Vagina (tissue), 2 donors: Measurements from ENCODE around the gene PDLIM3. TPM values are rescaled to one million over a fixed set of nuclear protein-coding genes. Genes with fewer than 3 reads are reported as not detected.

Experiments
- DNase-seq, 2 donors: peaks; one replicate each; pipeline ENCODE4 v3.0.0-alpha.2; 2017; ENCODE audit errors: extremely low spot score in 2 of 2
- H3K27ac ChIP-seq: fragments of 200-600 bp; sonication (generic); one replicate; pipeline ENCODE4 v1.5.1; 2019
- H3K27me3 ChIP-seq: fragments of 200-600 bp; sonication (generic); one replicate; pipeline ENCODE4 v1.5.1; 2019
- H3K36me3 ChIP-seq, 2 donors: fragments of 200-600 bp; sonication (generic); one replicate each; pipeline ENCODE4 v1.5.1; 2017 to 2019
- H3K4me1 ChIP-seq: fragments of 200-600 bp; sonication (generic); one replicate; pipeline ENCODE4 v1.5.1; 2019
- H3K4me3 ChIP-seq, 2 donors: fragments of 200-600 bp; sonication (generic); 1 replicate in 1 of 2; 2 replicates in 1 of 2; pipeline ENCODE4 v1.5.1; 2016 to 2019
- H3K9me3 ChIP-seq: fragments of 200-600 bp; sonication (generic); one replicate; pipeline ENCODE4 v1.5.1; 2019
- CTCF ChIP-seq, 3 experiments: fragments of 450-650 bp in 2 of 3; fragments of 200-600 bp in 1 of 3; sonication (generic) in 1 of 3; IDR thresholded peaks; one replicate each; pipeline ENCODE4 v1.5.1; 2017 to 2019; ENCODE audit warnings: antibody characterized with exemption in 3 of 3, mild to moderate bottlenecking in 2 of 3, moderate library complexity in 2 of 3
- POLR2A ChIP-seq, 2 donors: fragments of 450-650 bp; IDR thresholded peaks; one replicate each; pipeline ENCODE4 v1.6.1; 2017; ENCODE audit warnings: antibody characterized with exemption in 2 of 2, mild to moderate bottlenecking in 2 of 2, moderate library complexity in 2 of 2
- POLR2AphosphoS5 ChIP-seq, 2 donors: sonication (generic); formaldehyde crosslinking; IDR thresholded peaks; one replicate each; pipeline ENCODE4 v1.9.0; 2017; ENCODE audit warnings: antibody characterized with exemption in 2 of 2, mild to moderate bottlenecking in 2 of 2, low read depth in 1 of 2; ENCODE audit not compliant: insufficient read depth in 1 of 2
- intact Hi-C: fragments of 100-400 bp; cut with DNase I; formaldehyde crosslinking; loops from one replicate; pipeline ENCODE4 v1.15.1; 2023
- total RNA-seq: library from RNA; depleted of rRNA; stranded (reverse); fragments of >200 nt; gene quantifications from one replicate; pipeline ENCODE4 v1.2.3, GENCODE V29; 2016

PDLIM3 gene
- total RNA-seq, 1 donor from 2014 or later, result 148 TPM

- no peaks in the 10 kb centered on the region for H3K27me3 ChIP-seq
- H3K4me3 ChIP-seq, result no peak overlapping the region
- TF ChIP-seq CTCF (IDR thresholded peaks at IDR 0.05) (no peak), POLR2A (IDR thresholded peaks at IDR 0.05) (no peak), POLR2AphosphoS5 (IDR thresholded peaks at IDR 0.05; ENCODE audit: insufficient read depth in 1 of 2, low read depth in 1 of 2) (no peak)
- intact Hi-C loops, result no loop called here
- H3K36me3 ChIP-seq, result no peaks in the 10 kb centered on the region
- no peaks in the 10 kb centered on the region for H3K9me3 ChIP-seq
- H3K4me1 ChIP-seq, result no peaks in the 10 kb centered on the region
- H3K27ac ChIP-seq, result no peak overlapping the region
- DNase-seq, result no peak
These were observed 16.9 kb upstream of the PDLIM3 start for GRCh38 chr4:185552254-185552653.

- no peaks in the 10 kb centered on the region for H3K36me3 ChIP-seq
- H3K27me3 ChIP-seq, result no peaks in the 10 kb centered on the region
- intact Hi-C loops, result no loop called here
- TF ChIP-seq CTCF (IDR thresholded peaks at IDR 0.05) (no peak), POLR2AphosphoS5 (IDR thresholded peaks at IDR 0.05; ENCODE audit: insufficient read depth in 1 of 2, low read depth in 1 of 2) (no peak), POLR2A (IDR thresholded peaks at IDR 0.05) (no peak)
- no peaks in the 10 kb centered on the region for H3K9me3 ChIP-seq
- no peaks in the 10 kb centered on the region for H3K4me1 ChIP-seq
- DNase-seq, result no peak
- no peak overlapping the region for H3K27ac ChIP-seq
- H3K4me3 ChIP-seq, result no peak overlapping the region
These were observed 15.6 kb upstream of the PDLIM3 start for GRCh38 chr4:185550933-185551332.

GRCh38 chr4:185549095-185549639, 13.9 kb upstream of the PDLIM3 start:
- Histone ChIP-seq H3K4me3 (no peak overlapping the region), H3K27ac (no peak overlapping the region), H3K4me1 (no peaks in the 10 kb centered on the region), H3K36me3 (no peaks in the 10 kb centered on the region), H3K9me3 (no peaks in the 10 kb centered on the region), H3K27me3 (no peaks in the 10 kb centered on the region)
- no peak for DNase-seq
- TF ChIP-seq POLR2AphosphoS5 (IDR thresholded peaks at IDR 0.05; ENCODE audit: insufficient read depth in 1 of 2, low read depth in 1 of 2) (no peak), POLR2A (IDR thresholded peaks at IDR 0.05) (no peak), CTCF (IDR thresholded peaks at IDR 0.05) (no peak)
- intact Hi-C loops, result no loop called here

- no peak for DNase-seq
- Histone ChIP-seq H3K9me3 (no peaks in the 10 kb centered on the region), H3K4me1 (no peaks in the 10 kb centered on the region), H3K27me3 (no peaks in the 10 kb centered on the region), H3K27ac (no peak overlapping the region), H3K36me3 (no peaks in the 10 kb centered on the region), H3K4me3 (no peak overlapping the region)
- intact Hi-C loops, result no loop called here
- TF ChIP-seq POLR2AphosphoS5 (IDR thresholded peaks at IDR 0.05; ENCODE audit: insufficient read depth in 1 of 2, low read depth in 1 of 2) (no peak), POLR2A (IDR thresholded peaks at IDR 0.05) (no peak), CTCF (IDR thresholded peaks at IDR 0.05) (no peak)
These were observed 13.3 kb upstream of the PDLIM3 start for GRCh38 chr4:185548587-185548986.

- Histone ChIP-seq H3K27ac (no peak overlapping the region), H3K27me3 (no peaks in the 10 kb centered on the region), H3K4me1 (no peaks in the 10 kb centered on the region), H3K9me3 (no peaks in the 10 kb centered on the region), H3K4me3 (no peak overlapping the region), H3K36me3 (no peaks in the 10 kb centered on the region)
- TF ChIP-seq POLR2AphosphoS5 (IDR thresholded peaks at IDR 0.05; ENCODE audit: insufficient read depth in 1 of 2, low read depth in 1 of 2) (no peak), POLR2A (IDR thresholded peaks at IDR 0.05) (no peak), CTCF (IDR thresholded peaks at IDR 0.05) (no peak)
- intact Hi-C loops, result no loop called here
- no peak for DNase-seq
These were observed 11.0 kb upstream of the PDLIM3 start for GRCh38 chr4:185546335-185546734.
